Measurements from ENCODE around the gene STX8.

DNA sequence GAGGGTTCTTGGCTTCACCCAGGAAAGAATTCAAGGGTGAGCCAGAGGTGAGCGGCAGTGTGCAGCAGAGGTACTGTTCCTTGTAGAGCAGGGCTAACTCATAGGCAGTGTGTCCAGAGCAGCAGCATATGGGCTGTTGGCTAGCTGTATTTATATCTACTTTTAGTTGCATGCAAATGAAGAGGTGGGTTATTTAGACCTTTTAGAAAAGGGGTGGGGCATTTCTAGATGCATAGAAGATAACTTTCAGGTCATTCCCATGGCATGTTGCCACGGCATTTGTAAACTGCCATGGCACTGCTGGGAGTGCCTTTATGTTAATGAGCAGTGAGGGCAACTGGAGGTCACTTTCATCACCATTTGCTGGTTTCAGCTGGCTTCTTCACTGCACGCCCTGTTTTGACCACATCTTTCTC is 141.0 kb downstream of the STX8 start:
- TF ChIP-seq ZNF776 (tag by site-specific recombination; IDR thresholded peaks at IDR 0.05; ENCODE audit: borderline replicate concordance) (no peak), CTCF (tag by site-specific recombination; IDR thresholded peaks at IDR 0.05) (no peak), ZNF473 (tag by site-specific recombination; IDR thresholded peaks at IDR 0.05) (no peak), ZNF785 (tag by site-specific recombination; IDR thresholded peaks at IDR 0.05) (no peak)

Measured in HEK293 (cell line).